ENCODE measurements around the gene PGA4. TPM values are rescaled to one million over a fixed set of nuclear protein-coding genes. Genes with fewer than 3 reads are reported as not detected.
"Not testable (repeated sequence)": the region's sequence is repeated elsewhere in the genome, so short reads cannot be mapped to it uniquely, and the experiment has no call there.

The PGA4 gene
- total RNA-seq, 1 donor from 2014 or later: not detected

GRCh38 chr11:61204502-61205059, 17.6 kb upstream of the PGA4 start:
- DNase-seq (ENCODE audit: low read depth): not testable (repeated sequence)

GRCh38 chr11:61207636-61208310, 14.4 kb upstream of the PGA4 start:
- not testable (repeated sequence) for DNase-seq (ENCODE audit: low read depth)

- not testable (repeated sequence) for DNase-seq (ENCODE audit: low read depth)
Measured at GRCh38 chr11:61210629-61211028, 11.5 kb upstream of the PGA4 start.

GRCh38 chr11:61211327-61211952, 10.7 kb upstream of the PGA4 start:
- DNase-seq (ENCODE audit: low read depth): not testable (repeated sequence)

- not testable (repeated sequence) for DNase-seq (ENCODE audit: low read depth)
Measured at GRCh38 chr11:61212202-61212601, 9.9 kb upstream of the PGA4 start.

GRCh38 chr11:61213711-61214324, 8.3 kb upstream of the PGA4 start:
- not testable (repeated sequence) for DNase-seq (ENCODE audit: low read depth)

- not testable (repeated sequence) for DNase-seq (ENCODE audit: low read depth)
Measured at GRCh38 chr11:61218306-61218705, 3.8 kb upstream of the PGA4 start.

GRCh38 chr11:61219016-61219415, 3.1 kb upstream of the PGA4 start:
- DNase-seq (ENCODE audit: low read depth): not testable (repeated sequence)

GRCh38 chr11:61222692-61223091, 545 bp downstream of the PGA4 start:
- not testable (repeated sequence) for DNase-seq (ENCODE audit: low read depth)

GRCh38 chr11:61226457-61227137, 4.5 kb downstream of the PGA4 start:
- not testable (repeated sequence) for DNase-seq (ENCODE audit: low read depth)

GRCh38 chr11:61229458-61229857, 7.3 kb downstream of the PGA4 start:
- DNase-seq (ENCODE audit: low read depth): not testable (repeated sequence)

- not testable (repeated sequence) for DNase-seq (ENCODE audit: low read depth)
Measured at GRCh38 chr11:61231033-61231432, 8.9 kb downstream of the PGA4 start.

- not testable (repeated sequence) for DNase-seq (ENCODE audit: low read depth)
Measured at GRCh38 chr11:61231585-61231984, 9.4 kb downstream of the PGA4 start.

- DNase-seq (ENCODE audit: low read depth): not testable (repeated sequence)
Measured at GRCh38 chr11:61232548-61233145, 10.5 kb downstream of the PGA4 start.

- DNase-seq (ENCODE audit: low read depth): not testable (repeated sequence)
Measured at GRCh38 chr11:61237130-61237529, 15.0 kb downstream of the PGA4 start.

- not testable (repeated sequence) for DNase-seq (ENCODE audit: low read depth)
Measured at GRCh38 chr11:61240288-61240687, 18.1 kb downstream of the PGA4 start.

GRCh38 chr11:61240875-61241274, 18.7 kb downstream of the PGA4 start, which contains the start of gene PGA5:
Gene PGA5 (plus strand): TSS chr11:61241175. CDS start chr11:61241227, 52 bp downstream.
- DNase-seq (ENCODE audit: low read depth): not testable (repeated sequence)

- DNase-seq (ENCODE audit: low read depth): not testable (repeated sequence)
Measured at GRCh38 chr11:61241526-61241925, 19.4 kb downstream of the PGA4 start.

- not testable (repeated sequence) for DNase-seq (ENCODE audit: low read depth)
Measured at GRCh38 chr11:61245284-61245964, 23.3 kb downstream of the PGA4 start.

- DNase-seq (ENCODE audit: low read depth): not testable (repeated sequence)
Measured at GRCh38 chr11:61248071-61248470, 25.9 kb downstream of the PGA4 start.

- DNase-seq (ENCODE audit: low read depth): not testable (repeated sequence)
Measured at GRCh38 chr11:61249201-61249600, 27.1 kb downstream of the PGA4 start.
